Upper lobe of right lung (tissue), 1 donor: Measurements from ENCODE around the gene CAMTA1. TPM values are rescaled to one million over a fixed set of nuclear protein-coding genes. Genes with fewer than 3 reads are reported as not detected.

Source experiments
- ATAC-seq: fragments of 200-7000 bp; cut with Tn5 transposase; one replicate; pipeline ENCODE4 v1.9.1; 2020; ENCODE audit warnings: mild to moderate bottlenecking, moderate library complexity
- DNase-seq: peaks from one replicate; pipeline ENCODE4 v3.0.0-alpha.2; 2020
- H3K27ac ChIP-seq: fragments of 200-600 bp; one replicate; pipeline ENCODE4 v1.8.0; 2022
- H3K27me3 ChIP-seq: fragments of 200-600 bp; one replicate; pipeline ENCODE4 v1.8.0; 2022; ENCODE audit warnings: mild to moderate bottlenecking
- H3K36me3 ChIP-seq: fragments of 200-600 bp; one replicate; pipeline ENCODE4 v1.8.0; 2022
- H3K4me1 ChIP-seq: fragments of 200-600 bp; one replicate; pipeline ENCODE4 v1.8.0; 2022
- H3K4me3 ChIP-seq: fragments of 200-600 bp; one replicate; pipeline ENCODE4 v1.8.0; 2022; ENCODE audit warnings: mild to moderate bottlenecking
- H3K9me3 ChIP-seq: fragments of 200-600 bp; one replicate; pipeline ENCODE4 v1.8.0; 2022
- CTCF ChIP-seq: fragments of 200-600 bp; IDR thresholded peaks from one replicate; pipeline ENCODE4 v1.8.0; 2022; ENCODE audit warnings: antibody characterized with exemption
- intact Hi-C: fragments of 100-400 bp; cut with DNase I; formaldehyde crosslinking; loops from one replicate; pipeline ENCODE4 v1.11.0; 2022
- total RNA-seq: library from RNA; stranded (reverse); fragmentation: NEBNext Ultra II Directional; extraction: Animal tissue kit (Norgen Biotek cat#: 25700); gene quantifications from one replicate; pipeline ENCODE4 v1.2.1, GENCODE V29; 2021
- donor health status: DM: no; HTN: yes; CAD: no; lungs with severe emphysema.

The CAMTA1 gene
- total RNA-seq, 1 donor from 2014 or later = 63.4 TPM

DNA sequence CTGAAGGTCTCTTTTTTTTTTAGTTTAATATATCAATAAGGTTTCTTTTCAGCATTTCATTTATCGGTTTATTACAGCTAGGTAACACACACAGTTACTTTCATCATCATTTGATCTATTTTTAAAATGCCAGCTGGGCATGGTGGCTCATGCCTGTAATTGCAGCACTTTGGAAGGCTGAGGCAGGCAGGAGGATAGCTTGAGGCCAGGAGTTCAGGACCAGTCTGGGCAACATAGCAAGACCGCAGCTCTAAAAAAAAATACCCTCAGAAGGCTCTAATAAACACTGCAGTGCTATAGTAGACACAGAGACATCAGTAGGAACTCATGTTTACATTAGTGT, 937.4 kb downstream of the CAMTA1 start:
- ATAC-seq = no peak
- peaks cover 5% of the 10 kb centered on the region for H3K27me3 ChIP-seq
- H3K4me1 ChIP-seq = peaks cover 3% of the 10 kb centered on the region
- no peaks in the 10 kb centered on the region for H3K36me3 ChIP-seq
- intact Hi-C loops = no loop called here
- TF ChIP-seq CTCF = no peak
- DNase-seq = no peak
- no peaks in the 10 kb centered on the region for H3K9me3 ChIP-seq
- no peak overlapping the region for H3K4me3 ChIP-seq
- H3K27ac ChIP-seq = no peak overlapping the region

DNA sequence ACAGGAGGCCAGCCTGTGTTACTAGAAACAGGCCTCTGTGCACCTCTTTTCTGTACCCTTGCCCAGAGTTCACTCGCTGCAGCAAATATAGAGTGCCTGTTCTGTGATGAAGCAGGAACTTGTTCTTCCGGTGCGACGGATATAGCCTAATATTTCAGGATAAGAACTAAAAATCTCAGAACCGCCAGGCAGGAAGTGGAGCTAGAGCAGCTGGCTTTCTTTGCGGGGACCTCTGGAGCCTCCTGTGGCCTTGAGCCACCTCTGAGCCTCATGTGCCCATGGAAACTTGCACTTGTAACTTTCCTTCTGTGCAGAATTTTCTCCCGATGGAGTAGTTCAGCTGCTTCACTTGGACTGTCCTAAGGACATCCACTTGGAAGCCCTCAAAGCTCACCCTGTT, 941.4 kb downstream of the CAMTA1 start:
- peak; percentile 4 for TF ChIP-seq CTCF
- intact Hi-C loops = no loop called here
- ATAC-seq = peak; percentile 14
- DNase-seq = no peak
- peaks cover 3% of the 10 kb centered on the region for H3K4me1 ChIP-seq
- H3K27me3 ChIP-seq = no peaks in the 10 kb centered on the region
- no peaks in the 10 kb centered on the region for H3K9me3 ChIP-seq
- no peak overlapping the region for H3K4me3 ChIP-seq
- no peak overlapping the region for H3K27ac ChIP-seq
- no peaks in the 10 kb centered on the region for H3K36me3 ChIP-seq

DNA sequence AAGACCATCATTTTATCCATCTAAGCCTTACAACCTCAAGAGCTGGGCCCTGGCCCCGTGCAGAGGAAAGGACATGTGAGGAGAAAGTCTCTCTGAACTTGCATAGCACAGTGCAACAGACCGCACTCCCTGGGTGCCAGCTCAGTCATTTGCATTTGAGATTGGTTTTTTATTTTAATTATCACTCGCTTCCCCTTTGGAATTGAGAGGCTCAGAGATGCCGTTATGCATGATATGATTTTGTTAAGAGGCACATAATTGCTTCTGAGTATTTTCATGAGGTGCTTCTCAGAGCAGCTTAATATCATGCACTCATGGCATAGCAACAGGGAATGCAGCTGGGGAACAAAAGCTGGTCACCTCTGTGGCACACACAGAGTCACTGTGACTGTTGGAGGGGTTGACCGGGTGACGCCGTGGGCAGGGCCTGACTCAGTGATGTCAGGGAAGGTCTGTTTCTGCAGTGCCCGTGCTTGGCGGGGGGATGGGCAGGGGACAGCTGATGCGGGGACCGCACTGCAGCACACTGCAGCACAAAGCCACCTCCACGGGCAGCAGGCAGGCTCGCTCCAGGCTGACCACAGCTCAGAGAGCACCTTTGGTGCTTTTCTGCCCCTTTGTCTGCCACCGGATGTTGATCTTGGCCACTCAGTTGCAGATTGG, 942.7 kb downstream of the CAMTA1 start:
- no peaks in the 10 kb centered on the region for H3K9me3 ChIP-seq
- intact Hi-C loops = no loop called here
- no peak for ATAC-seq
- H3K4me1 ChIP-seq = peaks cover 3% of the 10 kb centered on the region
- H3K4me3 ChIP-seq = no peak overlapping the region
- DNase-seq = no peak
- H3K27me3 ChIP-seq = no peaks in the 10 kb centered on the region
- no peaks in the 10 kb centered on the region for H3K36me3 ChIP-seq
- no peak overlapping the region for H3K27ac ChIP-seq
- no peak for TF ChIP-seq CTCF

DNA sequence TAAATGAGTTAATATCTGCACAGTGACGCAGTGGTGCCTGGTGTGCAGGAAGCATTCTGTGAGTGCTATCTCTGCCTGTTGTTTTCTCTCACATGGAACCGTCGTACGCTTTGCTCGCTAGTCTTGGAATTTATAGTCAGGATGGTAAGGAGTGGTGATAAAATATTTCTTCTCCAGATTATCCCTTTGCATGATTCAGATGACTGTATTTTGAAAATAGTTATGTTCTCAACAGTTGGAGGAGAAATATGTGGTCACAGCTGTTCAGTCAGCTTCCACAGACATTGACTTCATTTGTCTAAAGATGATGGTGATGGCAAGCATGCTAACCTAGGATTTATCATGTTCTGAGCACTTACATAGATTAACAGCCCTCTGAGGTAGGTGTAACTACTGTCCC, 944.5 kb downstream of the CAMTA1 start:
- Histone ChIP-seq H3K4me1 (peaks cover 3% of the 10 kb centered on the region), H3K36me3 (no peaks in the 10 kb centered on the region), H3K27ac (no peak overlapping the region), H3K9me3 (no peaks in the 10 kb centered on the region), H3K27me3 (no peaks in the 10 kb centered on the region), H3K4me3 (no peak overlapping the region)
- no peak for TF ChIP-seq CTCF
- DNase-seq (no peak), ATAC-seq (no peak)
- intact Hi-C loops = no loop called here

- no peaks in the 10 kb centered on the region for H3K27me3 ChIP-seq
- no peaks in the 10 kb centered on the region for H3K9me3 ChIP-seq
- ATAC-seq (no peak), DNase-seq (no peak)
- H3K4me3 ChIP-seq = no peak overlapping the region
- peaks cover 2% of the 10 kb centered on the region for H3K36me3 ChIP-seq
- no peak for TF ChIP-seq CTCF
- no peaks in the 10 kb centered on the region for H3K4me1 ChIP-seq
- intact Hi-C loops = no loop called here
- no peak overlapping the region for H3K27ac ChIP-seq
These were observed 947.1 kb downstream of the CAMTA1 start for GRCh38 chr1:7732331-7732730.

- no peaks in the 10 kb centered on the region for H3K4me1 ChIP-seq
- H3K9me3 ChIP-seq = no peaks in the 10 kb centered on the region
- no peak overlapping the region for H3K27ac ChIP-seq
- H3K27me3 ChIP-seq = no peaks in the 10 kb centered on the region
- no peak for TF ChIP-seq CTCF
- intact Hi-C loops = no loop called here
- H3K36me3 ChIP-seq = peaks cover 8% of the 10 kb centered on the region
- DNase-seq = no peak
- ATAC-seq = no peak
- H3K4me3 ChIP-seq = no peak overlapping the region
These were observed 948.0 kb downstream of the CAMTA1 start for GRCh38 chr1:7733276-7733675.
